A673 (cell line): ENCODE data around the gene AGBL5. TPM values are rescaled to one million over a fixed set of nuclear protein-coding genes. Genes with fewer than 3 reads are reported as not detected.
A peak's percentile ranks its signal among the peaks of the same experiment; 100 is the strongest.

Experiments used
- BruUV-seq: library from RNA; stranded (reverse); fragments of 400-500 nt; replicated peaks from 2 replicates; lab custom pipeline; 2021; lab: Mats Ljungman, UMichigan
- CTCF ChIA-PET: fragments of 300-600 bp; sonication (Branson Sonifier 250); formaldehyde crosslinking; loops from one replicate; lab custom pipeline; 2022; ENCODE audit warnings: antibody characterized with exemption; lab: Charles Lee
- POLR2A ChIA-PET: fragments of 300-600 bp; sonication (Branson Sonifier 250); formaldehyde crosslinking; loops from one replicate; lab custom pipeline; 2022; ENCODE audit warnings: antibody characterized with exemption; ENCODE audit not compliant: low non-redundant PET; lab: Charles Lee
- DNase-seq: peaks from one replicate; pipeline ENCODE4 v3.0.0-alpha.2; 2015; ENCODE audit warnings: low spot score
- H3K27ac ChIP-seq: fragments of 200-600 bp; sonication (generic); 2 replicates; pipeline ENCODE4 v1.5.1; 2016; ENCODE audit warnings: mixed run types, low read depth, mild to moderate bottlenecking, mixed read lengths, antibody characterized with exemption, low read length; ENCODE audit not compliant: poor library complexity, severe bottlenecking
- H3K27me3 ChIP-seq: fragments of 200-600 bp; sonication (generic); replicated peaks from 2 replicates; pipeline ENCODE4 v1.6.1; 2017; ENCODE audit warnings: mixed run types, low read depth, mild to moderate bottlenecking, mixed read lengths, antibody characterized with exemption, low read length; ENCODE audit not compliant: insufficient read depth, poor library complexity
- H3K36me3 ChIP-seq: fragments of 200-600 bp; sonication (generic); 2 replicates; pipeline ENCODE4 v1.6.1; 2016; ENCODE audit warnings: mixed run types, mild to moderate bottlenecking, mixed read lengths, antibody characterized with exemption, low read length; ENCODE audit not compliant: insufficient read depth, poor library complexity, severe bottlenecking
- H3K4me1 ChIP-seq: fragments of 200-600 bp; sonication (generic); 2 replicates; pipeline ENCODE4 v1.6.1; 2017; ENCODE audit warnings: mixed run types, mild to moderate bottlenecking, mixed read lengths, antibody characterized with exemption, low read length; ENCODE audit not compliant: insufficient read depth, poor library complexity, severe bottlenecking
- H3K4me3 ChIP-seq: fragments of 200-600 bp; sonication (generic); 2 replicates; pipeline ENCODE4 v1.5.1; 2016; ENCODE audit warnings: low read depth, mixed run types, mild to moderate bottlenecking, mixed read lengths, low read length; ENCODE audit not compliant: poor library complexity, severe bottlenecking
- H3K9me3 ChIP-seq: fragments of 200-600 bp; sonication (generic); 2 replicates; pipeline ENCODE4 v1.6.1; 2016; ENCODE audit warnings: mixed run types, low read depth, mild to moderate bottlenecking, mixed read lengths, antibody characterized with exemption, low read length; ENCODE audit not compliant: poor library complexity, severe bottlenecking
- EZH2 ChIP-seq: fragments of 200-600 bp; sonication (generic); IDR thresholded peaks from 2 replicates; pipeline ENCODE4 v1.6.1; 2017; ENCODE audit warnings: borderline replicate concordance, low read depth, mild to moderate bottlenecking, mixed read lengths, antibody characterized with exemption, low read length; ENCODE audit not compliant: poor library complexity, severe bottlenecking
- intact Hi-C: fragments of 100-400 bp; cut with micrococcal nuclease; formaldehyde crosslinking; loops from one replicate; pipeline ENCODE4 v1.10.0; 2022; ENCODE audit not compliant: unreplicated experiment
- total RNA-seq: library from RNA; stranded (reverse); gene quantifications from 2 replicates; pipeline ENCODE4 v1.2.3, GENCODE V29; 2021
- TF ChIP-seq, protein P1 (sequence below): fragments of 300-800, 200-600 bp; sonication (generic); conservative IDR thresholded peaks from 2 replicates; pipeline ENCODE4 v1.5.1; 2017; ENCODE audit warnings: low read depth, mild to moderate bottlenecking, antibody characterized with exemption, low read length, moderate library complexity, mixed read lengths

AGBL5 gene
- total RNA-seq, 1 experiment from 2014 or later: 64.1 TPM

GRCh38 chr2:27029051-27029450, 22.4 kb upstream of the AGBL5 start:
- Histone ChIP-seq H3K27me3 (no peaks in the 10 kb centered on the region), H3K4me1 (peaks cover 7% of the 10 kb centered on the region), H3K4me3 (no peak overlapping the region), H3K36me3 (no peaks in the 10 kb centered on the region), H3K27ac (no peak overlapping the region), H3K9me3 (no peaks in the 10 kb centered on the region)
- DNase-seq: no peak
- intact Hi-C loops: no loop called here
- no peak for TF ChIP-seq EZH2
- TF ChIP-seq, protein P1, sequence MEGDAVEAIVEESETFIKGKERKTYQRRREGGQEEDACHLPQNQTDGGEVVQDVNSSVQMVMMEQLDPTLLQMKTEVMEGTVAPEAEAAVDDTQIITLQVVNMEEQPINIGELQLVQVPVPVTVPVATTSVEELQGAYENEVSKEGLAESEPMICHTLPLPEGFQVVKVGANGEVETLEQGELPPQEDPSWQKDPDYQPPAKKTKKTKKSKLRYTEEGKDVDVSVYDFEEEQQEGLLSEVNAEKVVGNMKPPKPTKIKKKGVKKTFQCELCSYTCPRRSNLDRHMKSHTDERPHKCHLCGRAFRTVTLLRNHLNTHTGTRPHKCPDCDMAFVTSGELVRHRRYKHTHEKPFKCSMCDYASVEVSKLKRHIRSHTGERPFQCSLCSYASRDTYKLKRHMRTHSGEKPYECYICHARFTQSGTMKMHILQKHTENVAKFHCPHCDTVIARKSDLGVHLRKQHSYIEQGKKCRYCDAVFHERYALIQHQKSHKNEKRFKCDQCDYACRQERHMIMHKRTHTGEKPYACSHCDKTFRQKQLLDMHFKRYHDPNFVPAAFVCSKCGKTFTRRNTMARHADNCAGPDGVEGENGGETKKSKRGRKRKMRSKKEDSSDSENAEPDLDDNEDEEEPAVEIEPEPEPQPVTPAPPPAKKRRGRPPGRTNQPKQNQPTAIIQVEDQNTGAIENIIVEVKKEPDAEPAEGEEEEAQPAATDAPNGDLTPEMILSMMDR: no peak
- no TSS peak for BruUV-seq
- POLR2A ChIA-PET: no interaction called here
- CTCF ChIA-PET: no interaction called here

DNA sequence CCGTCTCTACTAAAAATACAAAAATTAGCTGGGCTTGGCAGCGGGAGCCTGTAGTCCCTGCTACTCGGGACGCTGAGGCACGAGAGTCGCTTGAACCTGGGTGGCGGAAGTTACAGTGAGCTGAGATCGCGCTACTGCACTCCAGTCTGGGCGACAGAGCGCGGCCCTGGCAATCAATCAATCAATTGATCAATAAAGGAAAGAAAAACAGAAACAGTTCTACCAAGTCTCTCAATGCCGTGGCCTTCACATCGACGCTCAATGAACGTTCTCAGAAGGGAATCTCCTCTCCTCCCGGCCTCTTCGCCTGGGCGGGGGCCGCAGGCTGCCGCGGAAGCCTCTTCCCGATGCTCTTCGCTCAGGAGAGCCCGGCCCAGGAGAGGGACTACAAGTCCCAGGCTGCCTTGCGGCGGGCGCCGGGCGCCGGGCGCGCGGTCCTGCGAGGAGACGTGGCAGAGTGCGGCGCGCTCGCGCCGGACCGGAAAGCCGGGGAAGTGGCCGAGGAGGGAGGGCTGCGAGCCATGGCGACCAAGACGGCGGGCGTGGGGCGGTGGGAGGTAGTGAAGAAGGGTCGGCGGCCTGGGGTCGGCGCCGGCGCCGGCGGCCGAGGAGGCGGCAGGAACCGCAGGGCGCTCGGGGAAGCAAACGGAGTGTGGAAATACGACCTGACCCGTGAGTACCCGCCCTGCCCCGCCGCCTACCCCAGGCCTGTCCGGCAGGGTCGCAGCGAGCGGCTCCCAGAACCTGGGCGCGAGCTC, 18.8 kb upstream of the AGBL5 start, which contains the start of gene TMEM214:
TSS of gene TMEM214 (plus strand) at position 471 of the 758 bp plus-strand sequence. CDS start at position 522, 51 bp downstream.
- ChIA-PET CTCF (interaction anchor here (1.4 kb wide), 1 partner anchor 71 kb away, joined by 5 read pairs; no protein-coding TSS in a partner anchor), POLR2A (no interaction called here)
- H3K4me1 ChIP-seq: peaks cover 11% of the 10 kb centered on the region

GRCh38 chr2:27033253-27033852, 18.1 kb upstream of the AGBL5 start:
- peaks cover 11% of the 10 kb centered on the region for H3K4me1 ChIP-seq
- no peaks in the 10 kb centered on the region for H3K27me3 ChIP-seq
- peak overlapping the region; percentile 99 for H3K4me3 ChIP-seq
- POLR2A ChIA-PET: no interaction called here
- no peak for TF ChIP-seq EZH2
- TF ChIP-seq, protein P1: no peak
- H3K9me3 ChIP-seq: no peaks in the 10 kb centered on the region
- CTCF ChIA-PET: interaction anchor here (1.4 kb wide), 1 partner anchor 72 kb away, joined by 5 read pairs; no protein-coding TSS in a partner anchor
- peaks cover 34% of the 10 kb centered on the region for H3K36me3 ChIP-seq
- BruUV-seq: no TSS peak
- DNase-seq: no peak
- H3K27ac ChIP-seq: peak overlapping the region; percentile 87
- intact Hi-C loops: no loop called here

More for the DNA sequence above, 18.8 kb upstream of the AGBL5 start, which contains the start of gene TMEM214:
- intact Hi-C loops: loop anchor here (1.0 kb wide), 1 partner anchor 18 kb away; no protein-coding TSS in a partner anchor
- Histone ChIP-seq H3K36me3 (peaks cover 29% of the 10 kb centered on the region), H3K9me3 (no peaks in the 10 kb centered on the region), H3K27ac (peak within 1 kb of the TSS; percentile 87), H3K4me3 (peak within 1 kb of the TSS; percentile 99), H3K27me3 (no peaks in the 10 kb centered on the region)
- BruUV-seq: TSS peak; percentile 53
- DNase-seq: peak; percentile 92
- TF ChIP-seq, protein P1: no peak
